GM19193 (cell line): Measurements from ENCODE around the gene FHIT.

Experiments
- POLR2A ChIP-seq: IDR thresholded peaks from 4 replicates; pipeline ENCODE4 v1.6.1; 2011; ENCODE audit not compliant: insufficient read depth, insufficient read length; ENCODE audit errors: extremely low read depth

The FHIT gene

GRCh38 chr3:59753808-59754450 lies 1497.3 kb downstream of the FHIT start:
- no peak for TF ChIP-seq POLR2A

- no peak for TF ChIP-seq POLR2A
Observed at GRCh38 chr3:59752925-59753324, 1498.3 kb downstream of the FHIT start.

GRCh38 chr3:59751606-59752005 lies 1499.6 kb downstream of the FHIT start:
- TF ChIP-seq POLR2A: no peak

GRCh38 chr3:59750391-59750790 lies 1500.9 kb downstream of the FHIT start:
- no peak for TF ChIP-seq POLR2A

- no peak for TF ChIP-seq POLR2A
Observed at GRCh38 chr3:59749291-59749690, 1502.0 kb downstream of the FHIT start.

DNA sequence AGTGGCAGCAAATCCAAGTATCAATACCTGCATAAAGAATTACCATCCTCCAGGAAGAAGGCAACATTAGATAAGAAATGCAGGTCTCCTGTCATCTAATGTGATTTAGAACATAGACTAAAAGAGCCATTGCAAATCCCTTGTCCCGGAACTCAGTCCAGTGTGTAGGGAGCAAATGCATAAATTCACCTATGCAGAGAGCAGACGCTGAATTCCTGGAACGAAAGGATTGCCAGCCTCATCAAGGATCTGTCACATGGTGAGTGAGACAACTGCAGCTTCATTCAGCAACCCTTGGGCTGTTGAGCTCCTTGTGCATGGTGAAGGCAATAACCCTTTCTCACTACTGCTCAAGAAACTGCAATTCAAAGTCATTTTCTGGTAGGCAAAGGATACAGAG lies 1504.7 kb downstream of the FHIT start:
- no peak for TF ChIP-seq POLR2A

DNA sequence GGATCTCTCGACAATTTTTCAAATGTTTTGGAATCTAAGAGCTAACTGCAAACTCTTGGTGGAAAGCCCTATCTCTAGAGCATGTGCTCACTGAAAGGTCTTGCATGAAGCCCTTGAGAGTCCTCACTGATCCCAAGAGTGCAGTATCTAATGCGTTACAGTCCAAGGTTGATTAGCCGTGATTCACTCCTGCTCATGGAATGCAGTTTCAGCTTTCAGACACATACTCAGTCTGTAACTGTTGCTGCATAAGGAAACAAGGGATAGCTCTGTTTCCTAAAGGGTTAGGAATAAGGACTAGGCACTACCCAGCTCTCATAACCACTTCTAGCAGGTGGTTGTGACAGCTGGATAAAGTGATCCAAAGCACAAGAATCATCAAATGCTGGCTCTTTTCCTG lies 1514.0 kb downstream of the FHIT start:
- TF ChIP-seq POLR2A: no peak

GRCh38 chr3:59734061-59734460 lies 1517.2 kb downstream of the FHIT start:
- no peak for TF ChIP-seq POLR2A

GRCh38 chr3:59733041-59733809 lies 1518.0 kb downstream of the FHIT start:
- TF ChIP-seq POLR2A: no peak

- no peak for TF ChIP-seq POLR2A
Observed at GRCh38 chr3:59731943-59732342, 1519.3 kb downstream of the FHIT start.

- no peak for TF ChIP-seq POLR2A
Observed at GRCh38 chr3:59730591-59730990, 1520.7 kb downstream of the FHIT start.

DNA sequence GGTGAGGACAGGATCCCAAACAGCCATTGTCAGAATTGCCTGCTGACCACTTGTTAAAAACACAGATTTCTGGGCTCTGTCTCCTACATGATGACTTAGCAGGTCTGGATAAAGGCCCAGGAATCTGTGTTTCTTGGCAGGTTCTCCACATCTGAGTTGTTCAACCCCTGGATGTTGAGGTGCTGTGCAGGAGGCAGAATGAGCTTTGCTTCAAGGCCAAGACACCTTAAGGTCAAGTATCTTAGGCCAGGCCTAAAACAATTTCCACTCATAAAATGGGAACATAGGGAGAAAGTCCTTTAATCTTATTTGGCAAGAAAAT lies 1522.7 kb downstream of the FHIT start:
- no peak for TF ChIP-seq POLR2A

DNA sequence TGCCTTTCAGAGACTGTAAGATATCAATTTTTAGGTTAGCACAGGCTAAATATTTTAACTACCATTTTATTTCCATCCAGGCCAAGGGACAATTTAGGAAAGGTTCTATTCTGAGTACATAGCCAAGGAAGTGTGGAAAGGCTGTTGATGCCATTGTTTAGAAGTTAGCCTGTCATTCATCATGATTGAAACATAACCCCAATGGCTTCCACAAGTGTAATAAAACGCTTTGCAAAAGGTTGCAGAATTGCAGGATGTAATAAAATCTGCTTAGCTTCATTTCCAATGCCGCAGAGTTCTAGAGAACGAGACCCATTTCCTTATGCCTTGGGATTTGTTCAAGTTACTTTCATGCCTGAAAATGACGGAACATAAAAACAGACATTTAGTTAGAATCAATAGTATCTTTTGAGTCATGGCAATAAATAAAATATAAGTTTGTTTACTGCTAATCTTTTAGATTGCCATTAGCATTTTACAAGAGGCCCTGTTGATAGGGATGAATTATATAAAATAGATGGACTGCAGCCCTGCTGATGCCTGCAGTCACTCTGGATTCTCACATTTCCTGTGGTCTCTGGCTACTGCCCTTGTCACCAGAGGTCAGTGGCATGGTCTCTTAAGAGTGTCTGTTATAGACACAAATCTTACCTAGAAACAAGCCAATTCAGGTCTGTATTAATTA lies 1523.2 kb downstream of the FHIT start:
- TF ChIP-seq POLR2A: no peak

DNA sequence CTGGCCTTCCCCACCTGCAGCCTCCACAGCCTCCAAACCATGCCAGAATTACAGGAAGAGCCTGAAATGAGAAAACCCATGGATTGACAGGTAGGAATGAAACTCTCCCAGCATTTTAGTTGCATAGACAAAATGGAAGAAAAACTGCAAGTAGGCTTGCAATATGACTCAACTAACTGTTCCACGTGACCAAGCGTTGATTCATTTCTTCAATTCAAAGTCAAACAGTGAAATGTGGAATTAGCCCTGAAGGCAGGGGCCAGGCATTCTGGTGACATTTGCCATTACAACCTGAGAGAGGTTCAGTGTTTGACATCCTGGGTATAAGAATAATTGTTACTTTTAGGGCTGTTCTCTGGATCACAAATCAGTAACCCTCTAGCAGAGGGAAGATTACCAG lies 1525.0 kb downstream of the FHIT start:
- TF ChIP-seq POLR2A: no peak

GRCh38 chr3:59717679-59718205 lies 1533.5 kb downstream of the FHIT start:
- TF ChIP-seq POLR2A: no peak

DNA sequence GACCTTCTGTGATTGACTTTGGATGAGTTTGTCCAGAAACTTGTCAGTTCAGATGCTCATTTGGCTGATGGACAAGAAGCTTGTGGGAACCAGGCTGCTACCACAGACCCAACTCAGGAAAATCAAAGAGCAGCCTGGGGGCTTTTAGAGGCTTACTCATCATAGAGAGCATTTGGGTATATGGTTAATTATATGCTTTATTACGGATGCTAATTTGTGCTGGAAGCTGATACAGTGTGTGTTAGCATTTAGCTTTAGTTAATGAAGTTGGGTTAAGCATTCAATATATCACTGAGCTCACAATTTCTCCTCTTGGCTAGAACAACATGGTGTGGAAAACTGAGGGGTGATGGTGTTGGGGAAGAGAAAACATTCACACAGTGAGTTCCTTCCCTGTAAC lies 1537.2 kb downstream of the FHIT start:
- no peak for TF ChIP-seq POLR2A

GRCh38 chr3:59710554-59710953 lies 1540.7 kb downstream of the FHIT start:
- TF ChIP-seq POLR2A: no peak
